ENCODE data around the gene DRD2.

Gene DRD2

GRCh38 chr11:113470233-113470632 is 5.0 kb downstream of the DRD2 start:
- H3K4me3 ChIP-seq (ENCODE audit: low read depth, low read length), result no peak overlapping the region
- no peaks in the 10 kb centered on the region for H3K36me3 ChIP-seq (replicated peaks)
- no peak for DNase-seq
- H3K27ac ChIP-seq, result no peak overlapping the region
- no peak for TF ChIP-seq CTCF (IDR thresholded peaks at IDR 0.05; ENCODE audit: low read depth, low read length, missing control alignments)
- peaks cover 13% of the 10 kb centered on the region for H3K27me3 ChIP-seq (replicated peaks)
- in situ Hi-C loops (cut with HindIII; ENCODE audit: low pct_ligation_motif_present, low sequenced_read_pairs), result no loop called here

GRCh38 chr11:113468726-113469345 is 6.4 kb downstream of the DRD2 start:
- no peak for DNase-seq
- no peak overlapping the region for H3K4me3 ChIP-seq (ENCODE audit: low read depth, low read length)
- peaks cover 2% of the 10 kb centered on the region for H3K27me3 ChIP-seq (replicated peaks)
- no peak overlapping the region for H3K27ac ChIP-seq
- in situ Hi-C loops (cut with HindIII; ENCODE audit: low pct_ligation_motif_present, low sequenced_read_pairs), result no loop called here
- no peaks in the 10 kb centered on the region for H3K36me3 ChIP-seq (replicated peaks)
- TF ChIP-seq CTCF (IDR thresholded peaks at IDR 0.05; ENCODE audit: low read depth, low read length, missing control alignments), result no peak

GRCh38 chr11:113467545-113467944 is 7.7 kb downstream of the DRD2 start:
- no peak overlapping the region for H3K4me3 ChIP-seq (ENCODE audit: low read depth, low read length)
- H3K27ac ChIP-seq, result no peak overlapping the region
- H3K27me3 ChIP-seq (replicated peaks), result no peaks in the 10 kb centered on the region
- H3K36me3 ChIP-seq (replicated peaks), result no peaks in the 10 kb centered on the region
- TF ChIP-seq CTCF (IDR thresholded peaks at IDR 0.05; ENCODE audit: low read depth, low read length, missing control alignments), result no peak
- no peak for DNase-seq
- in situ Hi-C loops (cut with HindIII; ENCODE audit: low pct_ligation_motif_present, low sequenced_read_pairs), result no loop called here

- in situ Hi-C loops (cut with HindIII; ENCODE audit: low pct_ligation_motif_present, low sequenced_read_pairs), result no loop called here
- H3K27me3 ChIP-seq (replicated peaks), result no peaks in the 10 kb centered on the region
- H3K36me3 ChIP-seq (replicated peaks), result no peaks in the 10 kb centered on the region
- no peak overlapping the region for H3K4me3 ChIP-seq (ENCODE audit: low read depth, low read length)
- no peak for TF ChIP-seq CTCF (IDR thresholded peaks at IDR 0.05; ENCODE audit: low read depth, low read length, missing control alignments)
- H3K27ac ChIP-seq, result no peak overlapping the region
- DNase-seq, result no peak
Measured at GRCh38 chr11:113465786-113466185, 9.4 kb downstream of the DRD2 start.

GRCh38 chr11:113464416-113464815 is 10.8 kb downstream of the DRD2 start:
- H3K27me3 ChIP-seq (replicated peaks), result peaks cover 4% of the 10 kb centered on the region
- TF ChIP-seq CTCF (IDR thresholded peaks at IDR 0.05; ENCODE audit: low read depth, low read length, missing control alignments), result no peak
- no peak overlapping the region for H3K4me3 ChIP-seq (ENCODE audit: low read depth, low read length)
- no peak for DNase-seq
- no peaks in the 10 kb centered on the region for H3K36me3 ChIP-seq (replicated peaks)
- H3K27ac ChIP-seq, result no peak overlapping the region
- in situ Hi-C loops (cut with HindIII; ENCODE audit: low pct_ligation_motif_present, low sequenced_read_pairs), result no loop called here

- Histone ChIP-seq H3K4me3 (ENCODE audit: low read depth, low read length) (no peak overlapping the region), H3K36me3 (replicated peaks) (no peaks in the 10 kb centered on the region), H3K27me3 (replicated peaks) (peaks cover 10% of the 10 kb centered on the region), H3K27ac (no peak overlapping the region)
- no peak for DNase-seq
- in situ Hi-C loops (cut with HindIII; ENCODE audit: low pct_ligation_motif_present, low sequenced_read_pairs), result no loop called here
- no peak for TF ChIP-seq CTCF (IDR thresholded peaks at IDR 0.05; ENCODE audit: low read depth, low read length, missing control alignments)
Measured at GRCh38 chr11:113462830-113463229, 12.4 kb downstream of the DRD2 start.
